ENCODE results near the gene METTL9.
A peak's percentile ranks its signal among the peaks of the same experiment; 100 is the strongest.
"Not testable (repeated sequence)": the region's sequence is repeated elsewhere in the genome, so short reads cannot be mapped to it uniquely, and the experiment has no call there.

The METTL9 gene

DNA sequence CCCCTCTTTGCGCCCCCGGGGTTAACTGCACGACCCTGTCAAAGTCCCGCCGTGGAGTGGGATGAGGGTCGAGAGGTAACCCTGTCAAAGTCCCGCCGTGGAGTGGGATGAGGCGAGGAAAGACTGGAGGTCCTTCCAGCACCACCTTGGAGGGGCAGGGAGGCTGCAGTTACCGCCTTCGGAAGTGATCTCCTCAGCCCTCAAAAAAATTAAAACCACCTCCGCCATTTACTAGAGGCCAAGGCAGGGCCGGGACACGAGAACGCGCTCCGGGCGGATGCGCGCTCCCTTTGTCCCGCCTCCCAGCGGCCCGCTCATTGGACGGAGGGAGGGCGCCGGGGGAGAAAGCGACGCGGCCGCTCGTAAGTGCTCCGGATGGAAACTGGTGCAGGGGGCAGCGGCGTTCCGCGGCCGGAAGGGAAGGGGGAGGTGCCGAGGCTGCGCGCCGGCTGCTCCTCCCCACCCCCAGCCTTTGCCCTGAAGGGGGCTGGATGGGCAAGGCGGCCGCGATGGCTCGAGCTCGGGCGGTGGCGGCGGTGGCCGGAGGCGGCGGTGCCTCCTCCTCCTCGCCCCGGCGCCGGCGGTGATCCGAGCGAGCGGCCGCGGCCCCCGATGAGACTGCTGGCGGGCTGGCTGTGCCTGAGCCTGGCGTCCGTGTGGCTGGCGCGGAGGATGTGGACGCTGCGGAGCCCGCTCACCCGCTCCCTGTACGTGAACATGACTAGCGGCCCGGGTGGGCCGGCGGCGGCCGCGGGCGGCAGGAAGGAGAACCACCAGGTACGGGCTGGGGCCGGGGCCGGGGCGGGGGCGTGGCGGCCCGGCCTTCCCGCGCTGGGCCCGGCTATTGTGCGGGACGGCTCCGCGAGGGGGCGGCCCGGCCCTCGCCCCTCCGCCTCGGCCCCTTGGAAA, at the start of gene METTL9:
TSS of gene METTL9 (plus strand) at position 456 of the 909 bp plus-strand sequence. CDS start at position 613, 157 bp downstream.
- peak; percentile 95 for DNase-seq

DNA sequence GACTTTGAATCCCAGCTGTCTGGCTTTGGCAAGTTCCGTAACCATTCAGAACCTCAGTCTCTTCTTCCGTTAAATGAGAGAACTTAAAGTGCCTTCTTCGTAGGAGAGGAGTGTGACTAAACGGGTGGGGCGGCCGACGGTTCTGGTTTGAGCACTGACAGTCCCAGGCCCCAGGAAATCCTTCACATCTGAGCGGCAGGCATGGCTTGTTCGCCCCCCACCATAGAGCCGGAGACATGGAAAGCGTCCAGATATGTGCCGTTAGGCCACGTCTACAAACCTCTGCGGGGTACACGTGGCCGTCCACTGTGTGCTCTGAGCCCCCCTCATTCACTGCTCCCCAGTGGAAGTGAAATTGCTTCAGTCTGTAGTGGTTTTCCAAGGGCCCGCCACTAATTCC, 49.4 kb upstream of the METTL9 start:
- not testable (repeated sequence) for DNase-seq

- DNase-seq = not testable (repeated sequence)
These were observed 48.9 kb upstream of the METTL9 start for GRCh38 chr16:21550435-21550834.

DNA sequence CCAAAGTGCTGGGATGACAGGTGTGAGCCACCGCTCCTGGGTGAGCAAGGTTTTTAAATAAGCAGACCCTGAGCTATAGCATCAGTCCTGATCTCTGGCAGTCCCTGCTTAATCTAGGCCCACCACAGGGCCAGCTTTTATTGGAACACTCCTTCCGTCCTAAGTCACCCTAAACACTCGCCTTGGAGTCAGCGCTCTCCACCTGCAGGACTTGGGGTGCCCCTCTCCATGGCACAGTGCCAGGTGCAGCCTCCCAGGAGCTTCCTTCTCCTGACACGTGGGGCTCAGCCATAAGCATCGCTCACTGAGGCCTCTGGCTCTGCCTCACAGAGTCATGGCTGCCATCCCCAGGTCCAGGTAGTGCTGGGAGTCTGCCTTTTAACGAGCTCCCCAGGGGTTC, 48.3 kb upstream of the METTL9 start:
- not testable (repeated sequence) for DNase-seq

DNA sequence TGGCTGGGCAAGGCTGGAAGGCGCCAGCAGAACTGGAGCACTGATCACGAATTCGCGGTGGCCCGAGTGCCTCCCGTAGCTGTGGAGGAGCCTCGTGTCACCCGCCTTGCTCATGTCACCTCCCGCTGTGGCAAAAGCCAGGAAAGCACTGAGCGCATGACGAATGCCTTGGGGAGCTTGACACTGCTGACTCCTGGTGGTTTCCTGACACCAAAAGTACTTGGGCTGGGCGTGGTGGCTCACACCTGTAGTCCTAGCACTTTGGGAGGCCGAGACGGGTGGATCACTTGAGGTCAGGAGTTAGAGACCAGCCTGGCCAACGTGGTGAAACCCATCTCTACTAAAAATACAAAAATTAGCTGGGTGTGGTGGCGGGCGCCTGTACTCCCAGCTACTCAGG, 47.8 kb upstream of the METTL9 start:
- not testable (repeated sequence) for DNase-seq

DNA sequence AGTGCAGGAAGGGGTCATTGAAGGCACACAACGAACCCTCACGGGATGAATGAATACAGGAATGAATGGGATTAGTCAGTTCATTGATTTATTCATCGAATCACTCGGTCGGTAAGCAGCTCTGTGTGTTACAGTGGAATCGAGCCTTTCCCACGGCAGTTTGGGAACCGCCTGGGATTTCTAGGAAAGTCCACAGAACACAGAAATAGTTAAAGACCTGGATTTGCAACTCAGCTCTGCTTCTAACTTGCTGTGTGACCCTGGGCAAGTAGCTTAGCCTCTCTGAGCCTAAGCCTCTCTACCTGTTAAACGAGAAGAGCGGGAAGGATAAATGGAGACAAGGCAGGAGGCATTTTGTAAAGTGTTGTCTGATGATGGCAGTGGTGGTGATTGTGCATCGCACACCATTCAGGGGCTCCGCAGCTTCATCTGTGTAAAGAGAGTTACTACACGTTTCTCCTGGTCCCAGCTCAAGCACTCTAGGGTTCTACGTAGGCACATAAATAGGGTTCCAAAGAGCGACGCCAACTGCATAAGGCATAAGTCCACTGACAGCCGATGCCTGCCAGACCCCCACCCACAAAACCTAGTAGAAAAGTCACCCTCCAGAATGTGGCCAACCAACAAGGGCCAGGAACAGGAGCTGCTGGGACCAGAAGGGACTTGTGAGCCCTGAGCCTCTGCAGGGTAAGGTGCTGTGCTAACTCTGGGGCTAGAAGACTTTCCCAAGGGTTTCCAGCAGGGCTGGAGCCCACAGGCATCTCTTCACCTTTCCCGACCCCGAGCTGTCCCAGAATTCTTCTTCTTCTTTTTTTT, 45.7 kb upstream of the METTL9 start:
- DNase-seq = not testable (repeated sequence)

- DNase-seq = peak; percentile 92
These were observed 44.4 kb upstream of the METTL9 start for GRCh38 chr16:21554795-21555585.

GRCh38 chr16:21555621-21556020, 43.8 kb upstream of the METTL9 start:
- not testable (repeated sequence) for DNase-seq

DNA sequence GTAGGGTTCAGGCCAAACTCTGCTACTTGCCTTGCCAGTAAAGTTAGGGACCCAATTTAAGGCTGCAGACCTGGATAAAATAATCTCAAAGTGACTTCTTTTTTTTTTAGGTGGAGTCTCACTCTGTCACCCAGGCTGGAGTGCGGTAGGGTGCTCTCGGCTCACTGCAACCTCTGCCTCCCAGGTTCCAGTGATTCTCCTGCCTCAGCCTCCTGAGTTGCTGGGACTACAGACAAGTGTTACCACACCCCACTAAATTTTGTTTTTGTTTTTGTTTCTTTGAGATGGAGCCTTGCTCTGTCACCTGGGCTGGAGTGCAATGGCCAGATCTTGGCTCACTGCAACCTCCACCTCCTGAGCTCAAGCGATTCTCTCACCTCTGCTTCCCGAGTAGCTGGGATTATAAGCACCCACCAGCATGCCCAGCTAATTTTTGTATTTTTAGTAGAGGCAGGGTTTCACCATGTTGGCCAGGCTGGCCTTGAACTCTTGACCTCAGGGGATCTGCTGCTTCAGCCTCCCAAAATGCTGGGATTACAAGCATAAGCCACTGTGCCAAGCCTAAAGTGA, 43.3 kb upstream of the METTL9 start:
- not testable (repeated sequence) for DNase-seq

DNA sequence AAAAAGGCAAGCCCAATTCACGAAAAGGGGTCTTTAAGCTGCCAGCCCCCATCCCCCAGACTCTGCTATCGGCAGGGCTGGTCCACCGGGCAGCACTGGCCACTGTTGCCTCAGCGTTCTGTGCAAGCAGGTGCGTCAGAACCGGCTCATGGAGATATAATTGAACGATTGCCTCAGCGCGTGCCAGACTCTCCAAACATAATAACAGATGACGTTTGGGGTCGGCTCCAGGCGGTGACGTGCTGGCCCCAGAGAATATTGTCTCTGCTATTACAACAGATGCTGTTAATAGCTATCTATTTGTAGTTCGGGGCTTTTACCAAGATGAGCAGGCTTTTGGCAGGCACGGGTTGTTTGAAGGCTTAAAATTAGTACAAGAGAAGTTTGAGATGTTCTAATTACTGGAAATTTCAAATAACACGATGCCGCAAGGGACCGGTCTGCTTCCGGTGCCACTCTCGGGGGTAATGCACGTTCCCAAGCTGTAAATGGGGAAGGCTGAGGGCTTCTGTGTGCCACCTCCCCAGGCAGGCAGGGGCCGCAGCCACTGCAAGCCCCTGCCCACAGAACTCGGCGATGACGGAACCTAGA, 42.6 kb upstream of the METTL9 start:
- not testable (repeated sequence) for DNase-seq

- DNase-seq = no peak
These were observed 38.9 kb upstream of the METTL9 start for GRCh38 chr16:21560462-21560861.

DNA sequence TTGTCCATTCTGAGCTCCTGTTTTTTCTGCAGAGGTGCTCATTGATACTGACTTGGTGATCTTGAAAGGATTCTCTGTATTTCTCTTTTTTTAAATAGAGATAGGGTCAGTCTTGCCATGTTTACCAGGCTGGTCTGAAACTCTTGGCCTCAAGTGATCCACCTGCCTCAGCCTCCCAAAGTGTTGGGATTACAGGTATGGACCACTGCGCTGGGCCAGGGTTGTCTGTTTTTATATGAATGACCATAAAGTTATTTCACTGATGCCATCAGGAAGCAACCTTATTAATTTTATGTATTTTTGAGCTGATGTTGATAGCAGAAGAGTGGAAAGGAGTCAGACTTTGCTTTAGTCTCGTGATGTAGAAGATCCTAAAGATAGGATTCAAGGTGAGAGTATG, 35.7 kb upstream of the METTL9 start:
- no peak for DNase-seq

- DNase-seq = not testable (repeated sequence)
These were observed 35.0 kb upstream of the METTL9 start for GRCh38 chr16:21564367-21564766.

- DNase-seq = no peak
These were observed 33.9 kb upstream of the METTL9 start for GRCh38 chr16:21565507-21565860.

DNA sequence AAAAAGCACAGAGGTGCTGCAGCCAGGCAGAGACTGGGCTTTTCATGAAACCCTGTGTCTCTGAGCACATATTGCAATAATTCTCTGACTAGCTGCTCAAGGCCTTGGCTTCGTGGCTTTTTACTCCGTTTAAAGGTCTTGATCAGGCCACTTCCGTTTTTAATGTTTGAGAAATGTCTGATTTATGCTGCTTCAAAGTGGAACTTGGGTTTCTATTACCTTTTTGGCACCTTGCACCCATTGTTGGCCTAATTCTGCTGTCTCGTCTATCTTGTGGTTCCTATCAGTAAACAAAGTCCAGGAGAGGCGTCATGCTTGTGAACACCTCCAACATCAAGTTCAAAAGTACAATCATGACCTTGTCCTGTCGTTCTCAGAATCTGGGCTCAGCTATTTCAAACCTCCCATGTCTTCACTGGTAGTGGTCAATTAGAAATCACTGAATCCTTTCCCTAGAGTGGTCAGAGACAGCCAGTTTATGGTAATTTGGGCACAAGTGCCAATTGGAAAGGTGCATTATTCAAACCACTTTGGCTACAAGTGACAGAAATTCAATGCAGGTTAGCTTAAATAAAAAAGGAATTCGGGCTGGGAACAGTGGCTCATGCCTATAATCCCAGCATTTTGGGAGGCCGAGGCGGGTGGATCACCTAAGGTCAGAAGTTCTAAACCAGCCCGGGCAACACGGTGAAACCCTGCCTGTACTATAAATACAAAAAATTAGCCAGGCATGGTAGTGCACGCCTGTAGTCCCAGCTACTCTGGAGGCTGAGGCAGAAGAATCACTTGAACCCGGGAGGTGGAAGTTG, 33.3 kb upstream of the METTL9 start:
- no peak for DNase-seq

GRCh38 chr16:21566891-21567414, 32.4 kb upstream of the METTL9 start:
- DNase-seq = no peak

DNA sequence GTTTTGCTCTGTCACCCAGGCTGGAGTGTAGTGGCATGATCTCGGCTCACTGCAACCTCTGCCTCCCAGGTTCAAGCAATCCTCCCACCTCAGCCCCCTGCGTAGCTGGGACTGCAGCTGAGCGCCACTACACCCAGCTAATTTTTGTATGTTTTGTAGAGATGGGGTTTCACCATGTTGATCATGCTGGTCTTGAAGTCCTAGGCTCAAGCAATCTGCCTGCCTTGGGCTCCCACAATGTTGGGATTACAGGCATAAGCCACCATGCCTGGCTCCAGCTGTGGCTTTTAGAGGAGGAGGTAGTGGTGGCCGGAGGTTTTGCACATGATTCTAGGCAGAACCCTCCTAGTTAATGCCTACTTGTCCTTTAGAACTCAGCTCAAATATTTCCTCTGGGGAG, 31.9 kb upstream of the METTL9 start:
- not testable (repeated sequence) for DNase-seq

DNA sequence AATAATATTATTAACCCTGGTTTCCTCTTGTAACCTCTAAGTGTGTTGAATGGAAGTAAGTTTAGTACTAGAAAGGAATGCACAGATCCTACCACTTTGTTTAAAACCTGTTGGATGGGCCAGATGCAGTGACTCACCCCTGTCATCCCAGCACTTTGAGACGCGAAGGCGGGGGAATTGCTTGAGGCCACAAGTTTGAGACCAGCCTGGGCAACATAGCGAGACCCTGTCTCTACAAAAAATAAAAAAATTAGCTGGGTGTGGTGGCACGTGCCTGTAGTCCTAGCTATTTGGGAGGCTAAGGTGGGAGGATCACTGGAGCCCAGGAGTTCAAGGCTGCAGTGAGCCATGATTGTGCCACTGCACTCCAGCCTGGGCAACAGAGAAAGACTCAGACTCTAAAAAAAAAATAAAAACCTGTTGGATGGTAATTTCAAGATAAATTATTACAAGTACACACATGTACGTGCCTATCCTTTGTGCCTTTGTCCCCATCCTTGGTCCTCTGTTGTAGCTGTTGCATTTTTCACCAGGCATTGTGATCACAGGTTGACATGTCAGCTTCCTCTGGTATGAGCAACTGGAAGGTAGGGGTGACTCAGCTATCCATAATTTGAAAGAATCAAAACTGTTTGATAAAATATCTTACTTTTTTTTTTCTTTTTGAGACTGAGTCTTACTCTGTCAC, 30.7 kb upstream of the METTL9 start:
- no peak for DNase-seq

- DNase-seq = no peak
These were observed 28.7 kb upstream of the METTL9 start for GRCh38 chr16:21570676-21571017.

- not testable (repeated sequence) for DNase-seq
These were observed 25.9 kb upstream of the METTL9 start for GRCh38 chr16:21573506-21573905.

- DNase-seq = no peak
These were observed 25.0 kb upstream of the METTL9 start for GRCh38 chr16:21574372-21574771.

Data from activated naive CD4-positive, alpha-beta T cell treated with Interleukin-2 at 50 U/mL for 16 hours (primary cell).